GM10266 (cell line): ENCODE measurements around the gene PRKAB2.

Source experiments
- DNase-seq: peaks from one replicate; pipeline ENCODE4 v3.0.0; 2012; ENCODE audit errors: extremely low spot score
- CTCF ChIP-seq: IDR thresholded peaks from 2 replicates; pipeline ENCODE4 v1.5.1; 2012; ENCODE audit warnings: mild to moderate bottlenecking, low read depth; ENCODE audit not compliant: control insufficient read depth, insufficient read depth; ENCODE audit errors: missing control alignments

The PRKAB2 gene

GRCh38 chr1:147213271-147213670, 41.0 kb upstream of the PRKAB2 start:
- DNase-seq: no peak
- no peak for TF ChIP-seq CTCF

- no peak for DNase-seq
- no peak for TF ChIP-seq CTCF
These were observed 39.3 kb upstream of the PRKAB2 start for GRCh38 chr1:147211577-147211976.

GRCh38 chr1:147210987-147211386, 38.7 kb upstream of the PRKAB2 start:
- no peak for TF ChIP-seq CTCF
- no peak for DNase-seq

- TF ChIP-seq CTCF: no peak
- DNase-seq: no peak
These were observed 37.9 kb upstream of the PRKAB2 start for GRCh38 chr1:147209825-147210821.

GRCh38 chr1:147208619-147209018, 36.3 kb upstream of the PRKAB2 start:
- no peak for TF ChIP-seq CTCF
- DNase-seq: no peak

GRCh38 chr1:147207192-147207591, 34.9 kb upstream of the PRKAB2 start:
- TF ChIP-seq CTCF: no peak
- no peak for DNase-seq

- TF ChIP-seq CTCF: no peak
These were observed 31.8 kb upstream of the PRKAB2 start for GRCh38 chr1:147204080-147204479.

More at GRCh38 chr1:147204080-147204479, 31.8 kb upstream of the PRKAB2 start:
- DNase-seq: no peak
